T follicular helper cell (primary cell): Measurements from ENCODE around the gene FAM171A1.

Experiments used
- DNase-seq: peaks from one replicate; pipeline ENCODE4 v3.0.0-alpha.2; 2020; ENCODE audit warnings: low read depth

The FAM171A1 gene

GRCh38 chr10:15244635-15245197 is 126.4 kb downstream of the FAM171A1 start:
- DNase-seq, result no peak

GRCh38 chr10:15242261-15242840 is 128.7 kb downstream of the FAM171A1 start:
- DNase-seq, result no peak

GRCh38 chr10:15241306-15241705 is 129.8 kb downstream of the FAM171A1 start:
- no peak for DNase-seq

- no peak for DNase-seq
Measured at GRCh38 chr10:15238555-15239335, 132.3 kb downstream of the FAM171A1 start.

- no peak for DNase-seq
Measured at GRCh38 chr10:15237351-15237750, 133.7 kb downstream of the FAM171A1 start.

DNA sequence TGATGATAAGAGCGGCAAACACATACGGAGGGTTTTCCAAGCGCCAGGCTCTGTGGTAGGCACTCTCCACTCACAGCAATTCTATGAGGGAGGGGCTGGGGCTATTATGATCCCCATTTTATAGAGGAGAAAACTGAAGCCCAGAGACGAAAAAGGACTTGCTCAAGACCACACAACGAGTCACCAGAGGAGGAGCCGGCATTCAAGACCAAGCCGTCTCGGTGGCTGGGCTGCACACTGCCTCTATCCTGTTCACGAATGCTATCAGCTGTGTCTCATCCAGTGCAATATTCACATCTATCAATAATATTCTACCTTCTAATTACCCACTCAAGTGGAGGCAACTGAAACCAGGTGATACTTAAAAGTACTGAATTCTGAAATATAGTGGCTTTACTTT is 134.7 kb downstream of the FAM171A1 start:
- DNase-seq, result no peak

DNA sequence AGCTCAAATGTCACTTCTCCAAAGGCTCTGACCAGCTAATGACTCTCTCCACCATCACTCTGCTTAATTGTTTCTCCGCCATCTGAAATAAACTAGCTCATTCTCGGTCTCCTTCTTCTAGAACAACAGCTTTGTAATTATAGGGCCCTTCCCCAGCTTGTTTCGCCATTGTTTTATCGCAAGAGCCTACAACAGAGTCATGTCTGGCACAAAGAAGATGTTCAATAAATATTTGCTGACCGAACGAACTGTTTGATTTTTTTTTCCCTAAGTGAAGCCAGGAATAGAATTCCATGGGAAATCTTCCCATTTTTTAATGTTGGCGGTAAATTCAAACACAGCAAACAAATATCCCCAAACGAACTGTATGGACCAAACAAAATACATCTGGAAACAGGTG is 138.8 kb downstream of the FAM171A1 start:
- DNase-seq, result no peak

GRCh38 chr10:15231426-15231825 is 139.7 kb downstream of the FAM171A1 start:
- DNase-seq, result no peak

DNA sequence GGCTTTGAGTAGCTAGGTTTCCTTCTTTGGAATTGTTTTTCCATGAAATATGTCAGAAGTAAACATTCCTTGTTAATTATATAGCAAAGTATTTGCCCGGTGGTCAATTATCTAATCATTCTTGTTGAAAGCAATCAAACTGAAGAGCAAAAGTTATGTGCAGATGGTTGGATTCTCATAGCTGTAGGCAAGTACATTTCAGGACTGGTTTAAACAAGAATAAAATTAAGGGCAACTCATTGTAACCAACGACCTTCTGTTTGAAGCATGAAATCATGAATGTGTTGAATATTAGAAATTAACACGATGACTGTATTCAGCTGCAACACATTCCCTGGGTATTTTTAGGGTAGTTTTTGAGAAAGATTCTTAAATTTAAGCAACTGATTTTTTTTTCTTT is 140.8 kb downstream of the FAM171A1 start:
- DNase-seq, result no peak

GRCh38 chr10:15229268-15229667 is 141.8 kb downstream of the FAM171A1 start:
- DNase-seq, result no peak

DNA sequence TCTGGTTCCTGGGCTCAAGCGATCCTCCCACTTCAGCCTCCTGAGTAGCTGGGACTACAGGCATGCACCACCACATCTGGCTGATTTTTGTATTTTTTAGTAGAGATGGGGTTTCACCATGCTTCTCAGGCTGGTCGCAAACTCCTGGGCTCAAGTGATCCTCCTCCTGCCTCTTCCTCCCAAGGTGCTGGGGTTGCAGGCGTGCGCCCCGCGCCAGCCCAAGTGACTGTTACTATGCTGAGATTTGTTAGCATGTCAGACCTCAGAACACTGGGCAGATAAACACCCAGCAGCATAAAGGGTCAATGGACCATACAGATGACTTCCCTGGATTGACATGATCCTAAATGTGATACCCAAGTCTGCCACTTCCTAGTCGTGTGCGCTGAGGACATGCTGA is 142.7 kb downstream of the FAM171A1 start:
- DNase-seq, result no peak

- DNase-seq, result no peak
Measured at GRCh38 chr10:15227611-15228372, 143.3 kb downstream of the FAM171A1 start.

GRCh38 chr10:15225511-15225910 is 145.6 kb downstream of the FAM171A1 start:
- DNase-seq, result no peak

- DNase-seq, result no peak
Measured at GRCh38 chr10:15224948-15225347, 146.1 kb downstream of the FAM171A1 start.

- no peak for DNase-seq
Measured at GRCh38 chr10:15223174-15223573, 147.9 kb downstream of the FAM171A1 start.

DNA sequence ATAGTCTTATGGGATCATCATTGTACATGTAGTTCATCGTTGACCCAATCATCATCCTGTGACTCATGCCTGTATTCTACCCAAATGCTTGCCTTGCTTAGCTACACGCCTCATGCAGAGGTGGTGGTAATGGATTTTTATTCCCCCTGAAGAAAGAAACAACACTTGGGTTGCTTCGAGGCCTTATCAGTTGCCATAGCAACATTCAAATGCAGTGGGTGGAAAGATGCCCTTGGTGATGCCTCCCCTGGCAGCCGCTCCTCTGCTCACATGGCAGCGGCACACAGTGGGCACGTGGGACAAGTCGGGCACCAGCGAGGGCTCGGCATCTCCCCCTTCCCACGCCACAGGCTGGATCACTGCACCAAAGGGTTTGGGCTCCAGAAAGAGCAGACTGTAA is 148.6 kb downstream of the FAM171A1 start:
- DNase-seq, result no peak

DNA sequence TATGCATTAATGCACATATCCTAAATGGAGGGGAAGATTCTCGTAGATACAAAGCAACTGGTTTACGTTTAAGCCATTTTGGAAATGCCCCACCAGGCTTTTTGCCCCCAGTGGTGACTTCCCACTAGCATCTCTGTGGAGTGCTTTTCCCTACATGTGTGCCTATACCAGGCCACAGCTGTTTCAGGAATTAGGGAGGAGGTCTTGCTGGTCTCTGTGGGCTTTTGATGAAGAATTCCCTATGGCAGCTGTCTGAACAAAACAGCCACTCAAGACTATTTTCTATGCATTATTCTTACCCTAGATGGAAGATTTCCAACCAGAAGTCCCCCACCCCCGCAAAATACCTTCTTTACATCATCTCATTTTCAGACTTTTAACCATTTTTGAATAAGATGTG is 150.6 kb downstream of the FAM171A1 start:
- DNase-seq, result no peak

DNA sequence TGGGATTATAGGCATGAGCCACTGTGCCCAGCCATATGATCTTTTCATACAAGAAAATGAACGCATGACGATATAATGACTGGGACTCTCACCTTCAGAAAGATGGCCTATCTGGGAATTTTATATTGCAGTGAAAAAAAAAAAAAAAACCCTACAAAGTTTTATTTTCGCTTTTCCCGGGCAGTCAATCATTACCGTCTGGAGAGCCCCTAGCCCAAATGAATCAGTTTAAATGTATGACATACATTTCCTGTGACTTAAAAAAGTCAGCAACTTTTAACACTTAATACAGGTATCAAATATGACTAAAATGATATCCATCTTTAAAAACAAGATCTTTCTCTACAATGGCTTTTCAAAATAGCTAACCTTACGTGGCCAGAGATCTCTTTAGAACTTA is 154.4 kb downstream of the FAM171A1 start:
- no peak for DNase-seq

- no peak for DNase-seq
Measured at GRCh38 chr10:15214237-15214636, 156.9 kb downstream of the FAM171A1 start.

DNA sequence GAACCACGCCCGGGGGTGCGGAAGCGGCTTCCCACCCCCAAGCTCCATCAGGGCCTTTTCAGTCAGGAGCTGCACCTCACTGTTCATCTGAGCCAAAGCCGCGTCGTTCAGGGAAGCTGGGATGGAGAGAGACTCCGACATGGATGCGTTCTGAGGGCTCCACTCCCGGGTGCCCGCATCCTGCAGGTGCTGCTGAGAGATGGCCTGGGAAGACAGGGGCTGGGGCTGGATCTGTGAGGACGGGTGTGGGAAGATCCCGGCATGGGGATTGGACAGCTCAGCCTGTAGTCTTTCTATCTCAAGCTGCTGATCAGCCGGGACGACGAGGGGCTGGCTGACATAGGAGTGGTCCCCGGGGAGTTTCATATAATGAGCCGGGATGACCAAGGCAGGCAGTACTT is 157.6 kb downstream of the FAM171A1 start:
- DNase-seq, result no peak

DNA sequence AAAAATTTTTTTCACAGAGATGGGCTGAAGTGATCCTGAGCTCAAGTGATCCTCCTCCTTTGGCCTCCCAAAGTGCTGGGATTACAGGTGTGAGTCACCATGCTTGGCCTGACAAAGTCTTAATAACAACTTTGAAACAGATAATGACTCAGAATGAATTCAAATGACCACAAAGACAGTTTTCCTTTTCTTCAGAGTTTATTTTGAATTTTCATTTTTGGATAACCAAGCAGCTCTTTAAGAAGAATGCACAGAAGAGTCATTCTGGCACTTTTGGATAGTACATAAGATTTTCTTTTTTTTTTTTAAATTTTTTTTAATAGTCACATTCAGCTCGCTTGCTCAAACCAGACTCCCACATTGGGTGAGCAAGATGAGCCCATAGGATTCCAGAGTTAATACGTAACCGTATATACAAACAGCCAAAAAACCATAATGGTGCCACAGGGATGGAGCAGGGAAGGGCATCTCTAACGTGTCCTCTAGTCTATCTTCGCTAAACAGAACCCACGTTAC is 159.6 kb downstream of the FAM171A1 start:
- DNase-seq, result no peak

GRCh38 chr10:15210521-15210920 is 160.6 kb downstream of the FAM171A1 start:
- no peak for DNase-seq
